H54 (cell line): Measurements from ENCODE around the gene SLC1A2.

Source experiments
- DNase-seq: peaks from one replicate; pipeline ENCODE4 v3.0.0; 2011; ENCODE audit warnings: low spot score, mixed read lengths; ENCODE audit not compliant: insufficient read length
- FAIRE-seq: peaks from 3 replicates; lab custom pipeline; 2011; peaks lifted over from hg19 to GRCh38; lab: Jason Lieb, UNC
- POLR2A ChIP-seq: IDR thresholded peaks from 2 replicates; pipeline ENCODE4 v1.6.1; 2011; ENCODE audit warnings: low read depth, mild to moderate bottlenecking, low read length

The SLC1A2 gene

GRCh38 chr11:35340071-35340470 is 79.3 kb downstream of the SLC1A2 start:
- DNase-seq (no peak), FAIRE-seq (no peak)
- no peak for TF ChIP-seq POLR2A

- TF ChIP-seq POLR2A, result no peak
- FAIRE-seq (no peak), DNase-seq (no peak)
Measured at GRCh38 chr11:35338921-35339320, 80.4 kb downstream of the SLC1A2 start.

GRCh38 chr11:35337914-35338305 is 81.4 kb downstream of the SLC1A2 start:
- DNase-seq, result no peak
- no peak for FAIRE-seq
- no peak for TF ChIP-seq POLR2A

GRCh38 chr11:35337136-35337913 is 82.0 kb downstream of the SLC1A2 start:
- FAIRE-seq, result peak; percentile 97
- no peak for TF ChIP-seq POLR2A
- peak; percentile 70 for DNase-seq

- DNase-seq (no peak), FAIRE-seq (no peak)
- no peak for TF ChIP-seq POLR2A
Measured at GRCh38 chr11:35336726-35337125, 82.6 kb downstream of the SLC1A2 start.

- DNase-seq (no peak), FAIRE-seq (no peak)
- TF ChIP-seq POLR2A, result no peak
Measured at GRCh38 chr11:35335226-35335625, 84.1 kb downstream of the SLC1A2 start.

GRCh38 chr11:35334385-35335090 is 84.8 kb downstream of the SLC1A2 start:
- DNase-seq (no peak), FAIRE-seq (no peak)
- TF ChIP-seq POLR2A, result no peak

GRCh38 chr11:35332524-35332923 is 86.8 kb downstream of the SLC1A2 start:
- FAIRE-seq (no peak), DNase-seq (no peak)
- no peak for TF ChIP-seq POLR2A

- no peak for TF ChIP-seq POLR2A
- no peak for FAIRE-seq
- DNase-seq, result no peak
Measured at GRCh38 chr11:35330931-35331330, 88.4 kb downstream of the SLC1A2 start.

GRCh38 chr11:35330156-35330889 is 89.0 kb downstream of the SLC1A2 start:
- no peak for TF ChIP-seq POLR2A
- FAIRE-seq, result no peak
- DNase-seq, result no peak

GRCh38 chr11:35327829-35328228 is 91.5 kb downstream of the SLC1A2 start:
- FAIRE-seq (no peak), DNase-seq (no peak)
- TF ChIP-seq POLR2A, result no peak

GRCh38 chr11:35326266-35326879 is 93.0 kb downstream of the SLC1A2 start:
- no peak for TF ChIP-seq POLR2A

GRCh38 chr11:35324981-35325380 is 94.4 kb downstream of the SLC1A2 start:
- TF ChIP-seq POLR2A, result no peak
- FAIRE-seq (no peak), DNase-seq (no peak)

More at GRCh38 chr11:35326266-35326879, 93.0 kb downstream of the SLC1A2 start:
- FAIRE-seq, result no peak
- DNase-seq, result no peak
